SKM-1 (cell line): ENCODE measurements around the gene NGLY1.

ENCODE experiments used
- DNase-seq: peaks from one replicate; lab custom pipeline; 2025; ENCODE audit not compliant: unreplicated experiment; lab: John Stamatoyannopoulos, UW

NGLY1 gene

DNA sequence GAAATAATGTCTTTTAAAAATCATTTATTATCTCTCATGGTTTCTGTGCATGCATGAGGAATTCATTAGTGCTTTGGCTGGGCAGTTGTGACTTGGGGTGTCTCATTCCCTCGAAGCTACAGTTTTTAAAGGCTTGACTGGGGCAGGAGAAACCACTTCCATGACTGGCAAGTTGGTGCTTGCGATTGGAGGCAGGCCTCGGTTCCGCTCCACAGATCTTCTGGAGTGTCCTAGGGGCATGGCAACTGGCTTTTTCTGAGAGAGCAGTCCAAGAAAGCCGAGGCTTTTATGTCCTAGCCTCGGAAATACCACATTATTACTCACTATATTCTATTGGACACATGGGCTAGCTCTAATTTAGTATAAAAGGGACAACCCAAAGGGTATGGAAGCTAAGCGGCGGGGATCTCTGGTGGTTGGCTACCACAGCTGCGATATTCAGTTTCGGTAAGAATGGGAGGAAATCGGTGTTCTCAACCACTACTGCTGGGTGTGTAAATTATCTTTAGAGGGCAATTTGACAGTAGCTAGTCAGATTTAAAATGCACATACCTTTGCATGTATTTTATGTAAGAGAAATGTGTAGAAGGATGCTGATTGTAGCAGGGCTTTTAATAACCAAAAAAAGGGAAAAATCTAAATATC, 69.8 kb downstream of the NGLY1 start:
- no peak for DNase-seq

DNA sequence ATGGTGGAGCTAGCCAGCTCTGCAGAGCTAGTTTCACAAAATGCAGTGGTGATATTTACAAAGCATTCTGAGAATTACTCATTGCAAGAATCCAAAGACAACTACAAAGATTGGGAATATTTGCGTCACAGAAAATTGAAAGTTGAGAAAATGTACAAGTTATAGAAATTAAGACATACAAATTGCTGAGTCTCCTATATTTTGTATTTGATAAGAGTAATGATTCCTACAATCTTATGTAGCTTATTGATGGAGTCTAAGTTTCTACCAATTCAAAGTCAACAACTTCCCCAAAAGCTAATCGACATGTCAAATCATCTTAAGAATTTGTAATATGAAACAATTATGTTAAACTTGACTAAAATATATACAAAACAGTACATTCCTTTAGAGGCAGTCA, 72.2 kb downstream of the NGLY1 start:
- DNase-seq = no peak

DNA sequence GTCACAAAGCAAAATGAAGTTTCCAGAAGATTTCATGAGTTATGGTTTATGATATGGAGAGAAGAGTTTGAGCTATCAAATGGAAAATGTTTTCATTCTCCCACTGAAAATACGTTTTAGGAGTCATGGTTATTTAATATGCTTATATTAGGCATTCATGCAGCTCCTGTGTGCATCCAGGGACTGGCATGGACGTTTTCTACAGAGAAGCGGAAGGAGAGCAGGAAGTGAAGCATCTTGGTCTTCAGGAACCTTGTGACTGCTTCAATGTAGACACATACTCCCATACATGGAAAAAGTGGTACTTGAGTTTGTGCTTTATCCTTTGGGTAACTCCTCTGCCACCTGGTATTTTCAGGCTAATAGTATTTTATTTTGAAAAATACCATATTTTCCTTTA, 75.2 kb downstream of the NGLY1 start:
- no peak for DNase-seq

DNA sequence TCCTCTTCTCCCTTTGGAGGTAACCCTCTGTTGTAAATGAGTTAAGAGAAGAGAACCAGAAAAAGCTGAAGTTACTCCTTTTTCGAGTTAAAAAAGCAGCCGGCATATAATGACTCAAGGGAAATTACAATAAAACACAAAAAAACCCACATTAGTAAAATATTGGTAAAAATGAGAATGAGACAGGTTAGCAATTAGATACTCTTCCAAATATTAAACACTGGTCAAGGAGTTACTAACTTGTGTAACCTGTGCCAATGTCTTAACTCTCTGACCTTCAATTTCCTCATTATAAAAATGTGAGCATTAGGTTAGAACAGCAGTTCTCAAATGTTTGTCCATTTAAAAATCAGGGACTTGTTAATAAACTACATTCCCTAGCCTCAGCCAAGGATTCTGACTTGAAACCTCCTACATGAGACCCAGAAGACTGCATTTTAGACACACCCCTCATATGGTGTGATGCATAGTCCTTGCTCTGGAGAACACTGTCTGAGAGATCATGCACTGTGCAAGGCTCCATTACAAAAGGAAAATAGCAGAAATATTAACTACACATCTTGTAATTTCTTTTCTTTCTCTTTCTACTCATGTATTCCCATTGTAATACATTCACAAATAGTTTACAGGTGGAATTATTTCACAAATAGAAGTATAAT, 75.8 kb downstream of the NGLY1 start:
- no peak for DNase-seq

DNA sequence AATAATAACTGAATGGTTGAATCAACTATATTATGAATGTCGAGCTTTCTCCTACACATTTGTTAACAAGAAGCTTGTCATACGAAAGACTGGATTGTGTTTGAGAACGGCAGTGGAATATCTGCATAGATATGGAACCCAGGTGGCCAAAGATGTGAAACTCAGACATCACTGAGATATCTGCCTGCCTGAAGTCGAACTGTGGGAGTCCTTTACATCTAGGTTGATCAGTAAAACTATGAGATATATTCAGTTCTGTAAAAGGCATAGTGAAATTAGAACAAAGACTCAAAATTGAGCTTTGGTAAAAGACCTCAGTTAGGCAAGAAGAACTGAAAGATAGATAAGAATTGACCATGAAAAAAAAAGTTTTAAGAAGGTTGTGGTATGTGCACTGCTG, 77.0 kb downstream of the NGLY1 start:
- no peak for DNase-seq

DNA sequence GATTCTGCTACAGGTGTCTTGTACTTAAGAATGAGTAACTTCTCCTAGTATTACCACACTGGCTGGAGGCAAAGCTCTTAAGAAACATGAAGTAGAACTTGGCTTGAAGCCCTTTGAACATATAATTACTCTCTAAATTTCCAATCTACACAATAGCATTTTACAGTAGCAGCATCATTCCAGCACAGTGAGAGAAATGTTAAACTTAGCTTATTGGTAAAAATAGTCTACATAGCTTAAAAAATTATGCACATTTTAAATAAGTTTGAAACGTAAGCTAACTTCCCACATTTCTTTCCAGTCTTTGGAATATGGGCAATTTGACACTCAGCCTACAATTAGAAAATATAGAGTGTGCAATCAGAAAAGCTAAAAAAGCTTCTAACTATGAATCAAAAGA, 85.7 kb downstream of the NGLY1 start:
- no peak for DNase-seq

DNA sequence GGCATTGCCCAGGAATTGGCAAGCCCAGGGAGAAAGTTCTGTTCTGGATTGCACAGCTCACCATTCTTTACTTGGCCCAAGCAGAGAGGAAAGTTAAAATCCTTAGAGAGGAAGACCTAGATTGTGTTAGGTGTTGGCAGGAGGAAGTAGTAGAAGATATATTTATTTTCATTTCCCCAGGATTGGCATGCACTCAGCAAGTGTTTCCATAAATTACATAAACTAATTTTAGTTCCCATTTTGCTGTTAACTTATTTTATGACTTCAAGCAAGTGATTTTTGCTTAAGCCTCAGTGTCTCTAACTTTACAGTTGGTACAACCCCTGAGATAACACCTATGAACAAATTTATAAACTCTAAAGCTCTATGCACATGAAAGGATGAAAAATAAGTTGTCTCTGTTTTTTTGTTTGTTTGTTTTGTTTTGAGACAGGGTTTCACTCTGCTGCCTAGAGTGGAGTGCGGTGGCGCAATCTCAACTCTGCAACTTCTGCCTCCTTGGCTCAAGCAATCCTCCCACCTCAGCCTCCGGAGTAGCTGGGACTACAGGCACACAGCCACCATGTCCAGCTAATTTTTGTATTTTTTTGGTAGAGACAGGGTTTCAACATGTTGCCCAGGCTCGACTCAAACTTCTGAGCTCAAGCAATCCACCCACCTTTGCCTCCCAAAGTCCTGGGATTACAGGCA, 87.4 kb downstream of the NGLY1 start:
- no peak for DNase-seq

DNA sequence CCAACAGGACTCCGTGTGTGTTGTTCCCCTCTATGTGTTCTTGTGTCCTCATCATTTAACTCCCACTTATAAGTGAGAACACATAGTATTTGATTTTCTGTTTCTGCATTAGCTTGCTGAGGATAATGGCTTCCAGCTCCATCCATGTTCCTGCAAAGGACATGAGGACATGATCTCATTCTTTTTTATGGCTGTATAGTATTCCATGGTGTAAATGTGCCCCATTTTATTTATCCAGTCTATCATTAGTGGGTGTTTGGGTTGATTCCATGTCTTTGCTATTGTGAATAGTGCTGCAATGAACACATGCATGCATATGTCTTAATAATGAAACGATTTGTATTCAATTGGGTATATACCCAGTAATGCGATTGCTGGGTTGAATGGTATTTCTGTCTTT, 90.0 kb downstream of the NGLY1 start:
- no peak for DNase-seq

DNA sequence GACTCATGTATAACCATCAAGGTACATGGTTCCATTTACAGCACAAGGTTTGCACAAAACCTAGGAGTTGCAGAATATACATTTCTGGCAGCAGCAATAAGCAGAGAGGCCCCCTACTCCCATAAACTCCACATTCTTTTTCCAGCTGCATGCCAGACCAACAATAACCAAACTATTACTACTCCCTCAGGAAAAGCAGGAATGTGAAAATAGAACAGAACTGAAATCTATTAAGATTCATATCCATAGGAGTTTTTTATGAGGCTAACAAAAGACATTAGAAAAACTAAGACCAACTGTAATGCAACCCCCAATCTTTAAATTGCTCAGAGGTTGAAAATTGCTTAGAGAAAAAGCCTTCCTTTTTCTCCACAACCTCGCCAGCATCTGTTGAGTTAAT, 90.9 kb downstream of the NGLY1 start:
- DNase-seq = no peak

DNA sequence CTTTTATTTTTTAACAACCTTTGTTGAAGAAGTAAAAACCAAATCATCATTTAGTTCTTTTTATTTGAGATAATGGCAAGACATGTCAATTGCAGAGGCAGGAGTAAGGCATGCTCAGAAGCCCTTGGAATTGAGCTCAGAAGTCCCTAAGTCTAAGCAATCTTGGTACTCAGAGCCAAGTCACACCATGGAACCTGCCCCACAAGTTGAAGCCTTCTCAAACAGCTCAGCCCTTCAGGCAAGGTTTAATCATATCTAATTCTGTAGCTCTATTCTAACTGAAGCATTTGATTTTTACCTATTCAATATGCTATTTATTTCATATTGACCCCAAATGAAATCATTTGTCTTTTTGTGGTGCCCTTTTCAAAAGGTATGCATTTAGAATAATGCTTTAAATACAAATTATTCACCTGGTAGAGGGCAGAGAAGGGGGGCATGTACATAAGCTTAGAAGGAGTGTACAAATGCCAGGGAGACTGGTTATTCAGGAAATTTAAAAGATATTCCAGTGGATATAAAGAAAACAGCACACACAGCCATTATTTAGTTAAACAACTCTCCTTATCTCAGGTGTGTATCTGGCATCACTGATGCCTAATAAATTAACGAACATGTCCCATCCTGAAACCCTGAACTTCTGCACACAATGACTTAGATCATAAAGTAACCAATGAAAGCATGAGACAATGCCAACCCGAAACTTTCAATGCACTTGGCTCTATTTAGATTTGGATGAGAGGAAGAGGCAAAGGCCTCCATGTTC, 92.3 kb downstream of the NGLY1 start:
- no peak for DNase-seq

DNA sequence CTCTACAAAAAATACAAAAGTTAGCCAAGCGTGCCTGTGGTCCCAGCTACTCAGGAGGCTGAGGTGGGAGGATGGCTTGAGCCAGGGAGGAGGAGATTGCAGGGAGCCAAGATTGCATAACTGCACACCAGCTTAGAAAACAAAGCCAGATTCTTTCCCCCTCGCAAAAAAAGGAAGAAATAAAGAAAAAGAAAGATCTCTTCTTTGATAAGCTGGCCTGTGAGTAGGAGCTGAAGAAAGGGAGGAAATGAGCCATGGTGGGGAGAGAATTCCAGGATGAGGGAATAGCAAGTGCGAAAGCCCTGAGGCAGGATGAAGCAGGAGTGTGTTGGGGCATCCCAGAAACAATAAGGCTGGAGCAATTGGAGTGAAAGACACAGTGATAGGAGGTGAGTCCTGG, 94.0 kb downstream of the NGLY1 start:
- DNase-seq = no peak

DNA sequence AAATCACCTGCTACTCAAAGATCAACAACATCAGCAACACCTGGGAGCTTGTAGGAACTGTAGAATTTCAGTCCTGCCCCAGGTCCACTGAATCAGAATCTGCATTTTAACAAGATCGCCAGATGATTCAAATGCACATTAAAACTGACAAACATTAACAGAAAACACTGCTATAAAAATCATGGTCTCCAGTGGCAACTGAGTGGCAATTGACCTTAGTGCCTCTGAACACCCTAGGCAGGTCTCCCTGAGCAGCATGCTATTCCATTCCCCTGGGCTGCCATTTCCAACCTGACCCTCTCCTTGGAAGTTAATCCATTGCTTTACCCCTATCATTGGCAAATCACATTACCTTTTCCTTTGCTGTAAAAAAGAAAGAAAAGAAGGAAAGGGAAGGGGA, 95.5 kb downstream of the NGLY1 start:
- no peak for DNase-seq

DNA sequence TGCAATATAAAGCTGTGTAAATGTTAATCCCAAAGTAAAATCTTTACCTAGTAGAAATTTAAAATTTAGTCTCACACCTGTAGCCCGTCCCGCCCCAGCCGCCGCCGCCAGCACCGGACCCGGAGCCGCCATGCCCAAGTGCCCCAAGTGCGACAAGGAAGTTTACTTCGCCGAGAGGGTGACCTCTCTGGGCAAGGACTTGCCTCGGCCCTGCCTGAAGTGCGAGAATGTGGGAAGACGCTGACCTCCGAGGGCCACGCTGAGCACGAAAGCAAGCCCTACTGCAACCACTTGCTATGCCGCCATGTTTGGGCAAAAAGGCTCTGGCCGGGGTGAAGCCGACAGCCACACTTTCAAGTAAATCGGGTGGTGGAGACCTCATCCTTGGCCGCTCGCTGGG, 96.5 kb downstream of the NGLY1 start:
- no peak for DNase-seq

DNA sequence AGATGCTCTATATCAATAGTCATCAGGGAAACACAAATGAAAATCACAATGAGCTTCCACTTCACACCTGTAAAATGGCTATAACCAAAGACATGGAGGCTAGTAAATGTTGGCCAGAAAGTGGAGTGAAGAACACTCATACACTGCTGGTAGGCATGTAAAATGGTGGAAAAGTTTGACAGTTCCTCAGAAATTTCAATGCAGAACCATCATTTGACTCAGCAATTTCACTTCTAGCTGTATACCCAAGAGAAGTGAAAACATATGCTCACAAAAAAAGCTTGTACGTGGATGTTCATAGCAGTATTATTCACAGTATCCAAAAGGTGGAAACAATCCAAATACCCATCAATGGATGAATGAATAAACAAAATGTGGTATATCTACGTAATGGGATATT, 99.4 kb downstream of the NGLY1 start:
- no peak for DNase-seq

DNA sequence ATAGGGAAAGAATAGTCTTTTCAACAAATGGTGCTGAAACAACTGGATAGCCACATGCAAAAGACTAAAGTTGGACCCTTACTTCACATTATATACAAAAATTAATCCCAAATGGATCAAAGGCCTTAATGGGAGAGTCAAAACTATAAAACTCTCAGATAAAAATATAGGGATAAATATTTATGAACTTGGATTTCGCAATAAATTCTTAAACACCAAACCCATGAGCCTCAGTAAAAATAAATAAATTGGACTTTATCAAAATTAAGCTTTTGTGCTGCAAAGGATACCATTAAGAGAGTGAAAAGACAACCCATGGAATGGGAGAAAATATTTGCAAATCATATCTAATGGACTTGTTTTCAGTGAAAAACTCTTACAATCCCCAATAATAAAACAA, 99.8 kb downstream of the NGLY1 start:
- no peak for DNase-seq

DNA sequence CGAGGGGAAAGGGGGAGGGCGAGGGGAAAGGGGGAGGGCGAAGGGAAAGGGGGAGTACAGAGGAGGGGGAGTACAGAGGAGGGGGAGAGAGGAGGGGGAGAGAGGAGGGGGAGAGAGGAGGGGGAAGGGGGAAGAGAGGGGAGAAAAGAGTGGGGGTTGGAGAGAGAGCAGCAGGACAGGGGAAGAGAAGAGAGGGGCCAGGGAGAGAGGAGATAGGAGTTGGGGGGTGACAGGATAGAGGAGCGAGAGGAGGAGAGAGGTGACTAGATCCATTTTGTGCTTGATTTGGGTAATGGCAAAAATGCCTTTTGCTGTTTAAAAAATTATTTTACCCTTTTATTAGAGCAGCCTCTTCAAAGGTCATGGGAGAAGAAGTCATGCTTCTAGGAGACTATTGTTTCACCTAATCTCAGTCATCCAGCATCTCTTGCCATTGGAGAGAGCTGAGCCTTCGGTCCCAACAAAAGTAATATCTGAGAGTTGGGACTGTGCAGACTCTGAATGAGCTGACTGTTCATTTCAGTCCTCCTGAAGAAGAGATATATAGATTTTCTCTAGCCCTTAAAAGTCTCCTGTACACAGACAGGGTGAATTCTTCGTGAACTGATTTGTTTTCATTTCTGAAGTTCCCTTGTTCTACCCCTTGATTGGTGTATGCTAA, 103.5 kb downstream of the NGLY1 start:
- no peak for DNase-seq

DNA sequence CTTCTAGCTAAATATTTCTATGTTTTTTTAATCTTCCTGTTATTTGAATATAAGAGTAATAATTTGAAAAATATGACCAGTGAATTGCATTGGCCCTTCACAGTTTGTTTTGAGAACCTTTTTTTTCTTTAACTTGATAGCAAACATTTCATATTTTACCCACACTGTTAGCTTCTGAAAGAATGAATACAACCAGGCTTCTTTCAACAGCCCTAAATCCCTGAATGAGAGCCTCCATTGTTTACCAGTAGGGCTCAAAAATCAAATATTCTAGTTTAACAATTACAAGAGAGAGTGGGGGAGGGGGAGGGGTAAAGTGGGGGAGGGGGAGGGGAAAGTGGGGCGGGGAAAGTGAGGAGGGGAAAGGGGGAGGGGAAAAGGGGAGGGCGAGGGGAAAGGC, 104.1 kb downstream of the NGLY1 start:
- no peak for DNase-seq

DNA sequence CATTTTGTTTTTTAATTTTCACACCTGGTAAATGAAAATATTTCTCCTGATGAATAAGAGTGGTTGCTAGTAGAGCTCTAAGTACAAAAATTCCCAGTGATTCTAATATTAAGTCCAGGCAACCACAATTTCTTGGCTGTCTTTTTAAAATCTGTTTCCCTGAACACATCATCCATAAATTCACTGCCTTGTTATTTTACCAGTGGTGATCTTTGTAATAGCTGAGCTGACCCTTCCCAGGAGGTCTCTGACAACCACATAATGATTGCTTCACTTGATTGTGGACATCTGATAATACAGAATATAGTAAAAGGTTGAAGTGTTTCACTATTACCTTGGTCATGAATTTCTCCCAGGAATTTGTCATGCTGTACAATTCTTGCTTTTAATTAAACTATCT, 104.7 kb downstream of the NGLY1 start:
- no peak for DNase-seq

DNA sequence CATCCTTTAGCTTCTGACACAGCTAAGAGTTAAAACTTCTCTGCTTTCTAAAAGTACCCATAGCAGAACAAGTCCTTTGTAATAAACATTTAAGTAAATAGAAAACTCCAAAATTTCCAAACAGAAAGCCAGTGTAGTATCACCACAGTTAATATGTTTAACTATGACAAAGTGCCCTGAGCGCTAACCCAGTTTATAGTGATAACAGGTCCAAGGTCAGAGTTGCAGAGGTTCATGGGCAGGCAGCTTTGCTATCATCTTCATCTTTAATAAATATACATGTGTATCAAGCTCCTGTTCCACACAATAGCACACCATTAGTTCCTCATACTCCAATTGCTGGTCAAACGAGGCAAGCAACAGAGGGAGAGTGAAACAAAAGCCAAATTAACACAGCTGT, 106.1 kb downstream of the NGLY1 start:
- no peak for DNase-seq

DNA sequence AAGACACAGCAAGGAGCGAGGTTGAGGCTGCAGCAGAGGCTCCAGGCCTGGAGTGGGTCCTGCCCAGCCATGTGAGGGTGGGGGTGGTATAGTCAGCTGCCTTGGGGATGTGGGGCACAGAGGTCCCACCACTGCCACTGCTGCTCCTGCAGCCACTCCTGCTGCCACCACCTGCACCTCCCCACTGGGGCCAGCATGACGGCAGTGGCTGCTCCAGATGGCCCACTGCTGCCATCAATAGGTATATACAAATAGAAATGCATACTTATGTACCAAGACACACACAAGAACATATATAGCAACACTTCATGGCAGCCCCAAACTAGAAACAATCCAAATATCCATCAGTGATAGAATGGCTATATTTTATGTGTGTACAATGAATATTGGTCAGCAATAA, 108.6 kb downstream of the NGLY1 start:
- DNase-seq = no peak

DNA sequence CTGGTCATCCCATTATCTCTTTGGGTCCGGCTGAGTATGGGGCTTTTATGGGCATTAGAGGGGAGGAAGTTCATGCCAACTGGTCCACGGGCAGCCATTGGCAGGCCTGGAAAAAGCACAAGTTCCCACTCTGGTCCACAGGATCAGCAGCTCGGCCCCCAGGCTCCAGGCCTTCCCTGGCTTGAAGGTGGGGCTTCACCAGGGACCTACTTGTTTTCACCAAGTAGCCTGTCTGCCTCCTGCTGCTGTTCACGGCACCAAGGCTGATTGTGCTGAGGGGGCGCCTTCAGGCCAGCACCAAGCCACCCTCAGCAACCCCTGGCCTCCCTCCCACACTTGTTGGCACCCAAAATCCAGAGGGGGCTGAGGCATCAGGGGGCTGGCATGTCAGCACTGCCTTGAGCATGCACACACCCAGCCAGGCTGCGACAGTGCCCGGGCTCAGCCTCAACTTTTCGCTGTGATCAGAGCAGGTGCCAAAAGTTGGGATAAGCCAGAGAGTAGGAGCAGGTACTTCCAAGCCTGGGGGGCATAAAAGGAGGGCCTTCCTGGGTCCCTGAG, 109.4 kb downstream of the NGLY1 start:
- DNase-seq = no peak
